22Rv1 (cell line): Measurements from ENCODE around the gene CFAP91.

Experiments used
- H3K27ac ChIP-seq: fragments of 450-650 bp; 2 replicates; pipeline ENCODE4 v1.5.1; 2017
- CTCF ChIP-seq: fragments of 450-650 bp; IDR thresholded peaks from 2 replicates; pipeline ENCODE4 v1.5.1; 2017; ENCODE audit warnings: mild to moderate bottlenecking
- ZFX ChIP-seq: fragments of 450-650 bp; IDR thresholded peaks from 2 replicates; pipeline ENCODE4 v1.6.1; 2017; ENCODE audit warnings: antibody characterized with exemption, borderline replicate concordance

CFAP91 gene

DNA sequence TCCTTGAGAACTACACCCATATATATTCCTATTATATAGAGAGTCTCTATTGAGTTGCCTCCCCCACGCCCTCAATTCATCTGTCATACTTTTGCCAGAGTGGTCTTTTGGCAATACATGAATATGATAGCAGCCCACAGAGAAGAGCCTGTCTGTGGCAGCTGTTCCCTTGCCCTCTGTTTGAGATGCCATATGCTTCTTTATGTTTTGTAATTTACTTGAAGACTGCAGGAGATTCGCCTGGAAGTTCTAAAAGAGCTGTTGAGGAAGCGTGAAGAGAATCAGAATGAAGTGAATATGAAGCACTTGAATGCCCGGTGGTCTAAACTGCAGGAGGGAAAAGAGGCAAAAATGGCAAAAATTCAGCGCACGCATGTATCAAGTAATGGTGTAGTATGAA lies 27.2 kb downstream of the CFAP91 start:
- no peak overlapping the region for H3K27ac ChIP-seq
- TF ChIP-seq ZFX (no peak), CTCF (no peak)

DNA sequence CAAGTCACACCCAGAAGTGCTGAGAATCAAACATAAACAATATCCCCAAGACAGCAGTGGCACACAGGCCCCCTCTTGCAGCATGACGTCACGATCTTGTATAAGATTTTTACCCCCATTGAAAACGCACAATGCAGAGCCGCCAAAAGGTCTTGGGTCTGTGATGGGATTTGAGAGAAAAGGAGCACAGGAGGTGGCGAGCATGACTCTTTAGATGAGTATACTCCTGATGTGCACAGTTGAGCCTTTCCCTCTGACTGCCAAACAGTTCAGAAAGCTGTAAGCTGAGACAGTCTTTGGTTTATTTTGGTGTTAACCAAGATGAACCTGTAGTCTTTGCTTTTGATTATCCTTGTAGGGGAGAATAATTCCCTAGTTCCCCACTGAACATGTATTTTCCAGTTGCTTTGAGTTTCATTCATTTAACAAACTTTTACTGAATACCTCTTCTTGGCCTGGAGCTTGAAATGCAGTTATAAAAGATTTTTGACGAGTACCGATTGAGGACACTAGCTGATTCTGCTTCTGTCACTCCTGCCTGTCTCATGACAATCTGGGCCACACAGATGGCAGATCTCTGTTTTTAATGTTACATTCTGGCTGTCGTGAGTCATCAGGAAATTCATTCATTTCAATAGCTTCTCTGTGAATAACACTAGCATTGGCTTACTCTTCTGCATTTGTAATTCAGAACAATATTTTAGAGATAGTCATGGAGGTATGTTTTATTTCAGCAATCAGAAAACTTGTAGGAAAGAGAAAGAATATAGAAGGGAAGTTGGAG lies 28.9 kb downstream of the CFAP91 start:
- no peak for TF ChIP-seq ZFX
- TF ChIP-seq CTCF, result no peak
- no peak overlapping the region for H3K27ac ChIP-seq

- no peak for TF ChIP-seq CTCF
- no peak for TF ChIP-seq ZFX
- no peak overlapping the region for H3K27ac ChIP-seq
Measured at GRCh38 chr3:119733812-119734211, 31.0 kb downstream of the CFAP91 start.

GRCh38 chr3:119738741-119739140 lies 35.9 kb downstream of the CFAP91 start:
- H3K27ac ChIP-seq, result no peak overlapping the region
- TF ChIP-seq CTCF, result no peak
- TF ChIP-seq ZFX, result no peak

GRCh38 chr3:119741657-119742590 lies 39.1 kb downstream of the CFAP91 start:
- TF ChIP-seq CTCF, result no peak
- TF ChIP-seq ZFX, result no peak
- H3K27ac ChIP-seq, result no peak overlapping the region

GRCh38 chr3:119743921-119744320 lies 41.1 kb downstream of the CFAP91 start:
- TF ChIP-seq ZFX, result no peak
- no peak for TF ChIP-seq CTCF
- H3K27ac ChIP-seq, result no peak overlapping the region

GRCh38 chr3:119745942-119746341 lies 43.1 kb downstream of the CFAP91 start:
- no peak for TF ChIP-seq ZFX
- no peak for TF ChIP-seq CTCF
- no peak overlapping the region for H3K27ac ChIP-seq
